GM21619 (cell line): Measurements from ENCODE around the gene THY1.

Source experiments
- ATAC-seq: cut with Tn5 transposase; IDR thresholded peaks from one replicate; pipeline ENCODE4 v1.9.1; 2021; ENCODE audit not compliant: unreplicated experiment

The THY1 gene

GRCh38 chr11:119371067-119371601 lies 51.8 kb downstream of the THY1 start:
- no peak for ATAC-seq

- no peak for ATAC-seq
Measured at GRCh38 chr11:119370486-119371046, 52.4 kb downstream of the THY1 start.

- ATAC-seq, result no peak
Measured at GRCh38 chr11:119369132-119369925, 53.6 kb downstream of the THY1 start.

GRCh38 chr11:119368121-119369034 lies 54.6 kb downstream of the THY1 start:
- no peak for ATAC-seq

GRCh38 chr11:119367661-119368120 lies 55.3 kb downstream of the THY1 start:
- no peak for ATAC-seq
